Liver (tissue), 9 donors: Measurements from ENCODE around the gene ACD. TPM values are rescaled to one million over a fixed set of nuclear protein-coding genes. Genes with fewer than 3 reads are reported as not detected.
A peak's percentile ranks its signal among the peaks of the same experiment; 100 is the strongest.

Experiments
- DNase-seq: peaks from one replicate; pipeline ENCODE4 v3.0.0-alpha.2; 2017; ENCODE audit warnings: low spot score
- H3K27ac ChIP-seq, 2 donors: one replicate each; pipeline ENCODE4 v1.7.0; 2013; ENCODE audit warnings: inconsistent platforms in 2 of 2, low read length in 2 of 2, control low read depth in 1 of 2, low read depth in 1 of 2, mild to moderate bottlenecking in 1 of 2
- H3K27me3 ChIP-seq, 4 donors: one replicate each; pipeline versions ENCODE4 v1.6.1 to v1.7.0; 2013; ENCODE audit warnings: low read length in 3 of 4, inconsistent platforms in 1 of 4, mild to moderate bottlenecking in 1 of 4, moderate library complexity in 1 of 4; ENCODE audit not compliant: control insufficient read depth in 4 of 4, insufficient read depth in 4 of 4
- H3K36me3 ChIP-seq, 4 donors: one replicate each; pipeline versions ENCODE4 v1.6.1 to v1.7.0; 2013; ENCODE audit warnings: low read length in 3 of 4, mild to moderate bottlenecking in 3 of 4, low read depth in 1 of 4, moderate library complexity in 1 of 4; ENCODE audit not compliant: control insufficient read depth in 4 of 4, insufficient read depth in 3 of 4
- H3K4me1 ChIP-seq, 4 donors: one replicate each; pipeline versions ENCODE4 v1.6.1 to v1.7.0; 2013; ENCODE audit warnings: low read length in 3 of 4, mild to moderate bottlenecking in 3 of 4, moderate library complexity in 1 of 4; ENCODE audit not compliant: control insufficient read depth in 4 of 4, insufficient read depth in 4 of 4
- H3K4me3 ChIP-seq, 3 donors: one replicate each; pipeline versions ENCODE4 v1.6.1 to v1.7.0; 2013; ENCODE audit warnings: low read length in 3 of 3, control low read depth in 1 of 3, low read depth in 1 of 3, mild to moderate bottlenecking in 1 of 3
- H3K9ac ChIP-seq, 2 donors: one replicate each; pipeline ENCODE4 v1.7.0; 2013; ENCODE audit warnings: low read length in 2 of 2, mild to moderate bottlenecking in 2 of 2, moderate library complexity in 2 of 2, control low read depth in 1 of 2, low read depth in 1 of 2
- H3K9me3 ChIP-seq, 4 donors: one replicate each; pipeline versions ENCODE4 v1.6.1 to v1.7.0; 2013; ENCODE audit warnings: low read length in 3 of 4; ENCODE audit not compliant: control insufficient read depth in 4 of 4
- CTCF ChIP-seq: fragments of 150-350 bp; IDR thresholded peaks from 2 replicates; pipeline ENCODE4 v1.5.1; 2017; ENCODE audit warnings: improper control_type of control experiment, low read depth, low read length; ENCODE audit not compliant: missing input control
- EGR1 ChIP-seq, 2 donors: IDR thresholded peaks; 2 replicates each; pipeline ENCODE4 v1.6.1; 2016 to 2018; ENCODE audit warnings: antibody characterized with exemption in 2 of 2, low read depth in 2 of 2
- FOXA1 ChIP-seq: IDR thresholded peaks from 2 replicates; pipeline ENCODE4 v1.6.1; 2016; ENCODE audit warnings: antibody characterized with exemption
- FOXA2 ChIP-seq: IDR thresholded peaks from 2 replicates; pipeline ENCODE4 v1.6.1; 2016; ENCODE audit warnings: antibody characterized with exemption
- GABPA ChIP-seq, 2 donors: IDR thresholded peaks in 1 of 2; conservative IDR thresholded peaks in 1 of 2; 2 replicates each; pipeline ENCODE4 v1.6.1; 2016; ENCODE audit warnings: antibody characterized with exemption in 2 of 2, mild to moderate bottlenecking in 1 of 2, moderate library complexity in 1 of 2
- HNF4A ChIP-seq, 2 donors: conservative IDR thresholded peaks; 2 replicates each; pipeline ENCODE4 v1.6.1; 2016; ENCODE audit warnings: antibody characterized with exemption in 2 of 2, mild to moderate bottlenecking in 2 of 2
- HNF4G ChIP-seq: IDR thresholded peaks from 2 replicates; pipeline ENCODE4 v1.6.1; 2016; ENCODE audit warnings: antibody characterized with exemption
- JUND ChIP-seq, 2 donors: IDR thresholded peaks; 2 replicates each; pipeline ENCODE4 v1.6.1; 2016; ENCODE audit warnings: antibody characterized with exemption in 2 of 2
- MAX ChIP-seq: IDR thresholded peaks from 2 replicates; pipeline ENCODE4 v1.6.1; 2016; ENCODE audit warnings: antibody characterized with exemption
- NR2F2 ChIP-seq: IDR thresholded peaks from 2 replicates; pipeline ENCODE4 v1.6.1; 2016; ENCODE audit warnings: antibody characterized with exemption
- RAD21 ChIP-seq, 2 donors: IDR thresholded peaks; 2 replicates each; pipeline ENCODE4 v1.6.1; 2016; ENCODE audit warnings: antibody characterized with exemption in 2 of 2, mild to moderate bottlenecking in 2 of 2
- REST ChIP-seq: IDR thresholded peaks from 2 replicates; pipeline ENCODE4 v1.6.1; 2016; ENCODE audit warnings: antibody characterized with exemption, mild to moderate bottlenecking
- RXRA ChIP-seq, 2 donors: IDR thresholded peaks; 2 replicates each; pipeline ENCODE4 v1.6.1; 2017 to 2018; ENCODE audit warnings: antibody characterized with exemption in 2 of 2, mild to moderate bottlenecking in 1 of 2
- SP1 ChIP-seq: IDR thresholded peaks from 2 replicates; pipeline ENCODE4 v1.6.1; 2018; ENCODE audit warnings: antibody characterized with exemption, mild to moderate bottlenecking
- TAF1 ChIP-seq: conservative IDR thresholded peaks from 2 replicates; pipeline ENCODE4 v1.6.1; 2016; ENCODE audit warnings: antibody characterized with exemption, mild to moderate bottlenecking
- YY1 ChIP-seq: IDR thresholded peaks from 2 replicates; pipeline ENCODE4 v1.6.1; 2016; ENCODE audit warnings: antibody characterized with exemption, mild to moderate bottlenecking
- WGBS: extraction: QIAGEN DNeasy Blood & Tissue Kit; methylation state at CpG from one replicate; pipeline ENCODE4 v1.1.7; 2013; 5-methylcytosine and 5-hydroxymethylcytosine counted together
- polyA plus RNA-seq, 2 donors: library from polyadenylated mRNA; stranded (reverse) in 1 of 2; unstranded in 1 of 2; fragments of 200-250 nt in 1 of 2; fragments of >200 nt in 1 of 2; fragmentation: Nextera tagmentation in 1 of 2; extraction: Ambion mirVana in 1 of 2; gene quantifications; one replicate each; pipeline versions ENCODE4 v1.2.1 to v1.2.3, GENCODE V29; 2013 to 2015
- total RNA-seq, 2 donors: library from RNA; depleted of rRNA; stranded (reverse); fragments of >200 nt; gene quantifications; one replicate each; pipeline ENCODE4 v1.2.3, GENCODE V29; 2014
- TF ChIP-seq, protein P1 (sequence below): IDR thresholded peaks from 2 replicates; pipeline ENCODE4 v1.6.1; 2016; ENCODE audit warnings: antibody characterized with exemption
- TF ChIP-seq, protein P2 (sequence below): IDR thresholded peaks from 2 replicates; pipeline ENCODE4 v1.6.1; 2016; ENCODE audit warnings: antibody characterized with exemption
- donor health status: healthy.
- donor health status: healthy.
- donor health status: healthy.
- donor health status: healthy.
- donor health status: healthy.

ACD gene
- total and polyA plus RNA-seq, 4 donors, result 4.3 to 5.6 (median 5.1) TPM

- DNase-seq, result no peak
- H3K4me3 ChIP-seq, result no peak overlapping the region
- H3K36me3 ChIP-seq, result no peaks in the 10 kb centered on the region
- peaks cover 25 to 73% (median 61%) of the 10 kb centered on the region in 4 donors for H3K4me1 ChIP-seq
- H3K9me3 ChIP-seq, result no peaks in the 10 kb centered on the region
- H3K27ac ChIP-seq, result peak overlapping the region; percentile 89 to 95
- 17% methylated on average over 4 of the region's 4 CpGs for WGBS
- no peaks in the 10 kb centered on the region for H3K27me3 ChIP-seq
- no peak overlapping the region for H3K9ac ChIP-seq
- no peak for TF ChIP-seq FOXA2
- no peak for TF ChIP-seq HNF4G
- no peak for TF ChIP-seq MAX
- TF ChIP-seq, protein P1, sequence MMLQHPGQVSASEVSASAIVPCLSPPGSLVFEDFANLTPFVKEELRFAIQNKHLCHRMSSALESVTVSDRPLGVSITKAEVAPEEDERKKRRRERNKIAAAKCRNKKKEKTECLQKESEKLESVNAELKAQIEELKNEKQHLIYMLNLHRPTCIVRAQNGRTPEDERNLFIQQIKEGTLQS, result no peak
- TF ChIP-seq NR2F2, result no peak
- no peak for TF ChIP-seq CTCF
- TF ChIP-seq HNF4A (conservative IDR thresholded peaks at IDR 0.05), result no peak
- TF ChIP-seq RXRA (IDR thresholded peaks at IDR 0.05), result no peak
- no peak for TF ChIP-seq TAF1
- no peak for TF ChIP-seq RAD21 (IDR thresholded peaks at IDR 0.05)
- TF ChIP-seq SP1, result no peak
- TF ChIP-seq YY1, result no peak
- no peak for TF ChIP-seq JUND (IDR thresholded peaks at IDR 0.05)
- TF ChIP-seq FOXA1, result no peak
- TF ChIP-seq, protein P2, sequence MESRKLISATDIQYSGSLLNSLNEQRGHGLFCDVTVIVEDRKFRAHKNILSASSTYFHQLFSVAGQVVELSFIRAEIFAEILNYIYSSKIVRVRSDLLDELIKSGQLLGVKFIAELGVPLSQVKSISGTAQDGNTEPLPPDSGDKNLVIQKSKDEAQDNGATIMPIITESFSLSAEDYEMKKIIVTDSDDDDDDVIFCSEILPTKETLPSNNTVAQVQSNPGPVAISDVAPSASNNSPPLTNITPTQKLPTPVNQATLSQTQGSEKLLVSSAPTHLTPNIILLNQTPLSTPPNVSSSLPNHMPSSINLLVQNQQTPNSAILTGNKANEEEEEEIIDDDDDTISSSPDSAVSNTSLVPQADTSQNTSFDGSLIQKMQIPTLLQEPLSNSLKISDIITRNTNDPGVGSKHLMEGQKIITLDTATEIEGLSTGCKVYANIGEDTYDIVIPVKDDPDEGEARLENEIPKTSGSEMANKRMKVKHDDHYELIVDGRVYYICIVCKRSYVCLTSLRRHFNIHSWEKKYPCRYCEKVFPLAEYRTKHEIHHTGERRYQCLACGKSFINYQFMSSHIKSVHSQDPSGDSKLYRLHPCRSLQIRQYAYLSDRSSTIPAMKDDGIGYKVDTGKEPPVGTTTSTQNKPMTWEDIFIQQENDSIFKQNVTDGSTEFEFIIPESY, result no peak
- TF ChIP-seq REST, result no peak
- TF ChIP-seq EGR1 (IDR thresholded peaks at IDR 0.05; ENCODE audit: low read depth in 2 of 2), result no peak
- TF ChIP-seq GABPA (IDR thresholded peaks at IDR 0.05 in 1 of 2, conservative IDR thresholded peaks at IDR 0.05 in 1 of 2), result no peak
Measured at GRCh38 chr16:67672306-67672705, 12.2 kb upstream of the ACD start.
